Measurements from ENCODE around the gene COQ9. TPM values are rescaled to one million over a fixed set of nuclear protein-coding genes. Genes with fewer than 3 reads are reported as not detected.

Gene COQ9
- total RNA-seq, 1 experiment from 2014 or later, result 62.7 TPM

DNA sequence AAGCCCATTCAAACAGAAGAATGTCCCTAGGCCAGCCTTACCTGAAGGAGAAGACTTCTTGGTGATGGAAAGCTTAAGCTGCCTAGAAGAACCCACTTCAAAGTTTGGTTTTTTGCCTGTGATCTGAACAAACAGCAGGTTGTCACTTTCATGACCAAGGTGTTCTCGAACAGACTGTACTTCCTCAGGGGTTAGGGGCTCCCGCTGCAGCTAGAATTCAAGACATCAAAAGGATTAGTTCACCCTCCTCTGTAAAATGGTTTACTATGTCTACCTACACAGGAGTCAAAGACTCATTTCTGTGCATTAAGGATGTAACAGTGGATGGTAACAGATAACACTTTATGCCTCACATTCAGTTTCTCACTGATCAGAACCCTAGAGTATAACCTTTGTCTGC lies 13.3 kb upstream of the COQ9 start:
- H3K9me2 ChIP-seq (ENCODE audit: insufficient read depth), result no peaks in the 10 kb centered on the region
- TF ChIP-seq RAD21 (IDR thresholded peaks at IDR 0.05; ENCODE audit: low read depth) (no peak), ELF1 (IDR thresholded peaks at IDR 0.05; ENCODE audit: borderline replicate concordance, low read depth) (no peak), POLR2AphosphoS5 (IDR thresholded peaks at IDR 0.05; ENCODE audit: low read depth, low read length) (no peak), SIN3A (IDR thresholded peaks at IDR 0.05; ENCODE audit: low read depth) (no peak), SRF (IDR thresholded peaks at IDR 0.05; ENCODE audit: low read depth) (no peak), EZH2 (IDR thresholded peaks at IDR 0.05) (no peak), TCF7L2 (IDR thresholded peaks at IDR 0.05; ENCODE audit: borderline replicate concordance, extremely low read depth, insufficient read depth, insufficient read length) (no peak)
- no peaks in the 10 kb centered on the region for H3K27me3 ChIP-seq (ENCODE audit: insufficient read depth, low read length)
- H3K9ac ChIP-seq (ENCODE audit: low read length), result no peak overlapping the region
- H3K4me1 ChIP-seq (ENCODE audit: control insufficient read depth in 1 of 2, insufficient read depth in 2 of 2, low read length in 2 of 2), result no peaks in the 10 kb centered on the region
- intact Hi-C loops (cut with micrococcal nuclease), result no loop called here
- H3K27ac ChIP-seq (ENCODE audit: low read depth, low read length), result no peak overlapping the region
- no peak overlapping the region for H2AFZ ChIP-seq (ENCODE audit: low read depth, low read length, poor library complexity, severe bottlenecking)
- ChIA-PET RAD21 (ENCODE audit: low non-redundant PET in 1 of 2, low total read pairs in 2 of 2, uncharacterized antibody in 2 of 2, unreplicated experiment in 2 of 2) (no interaction called here), POLR2A (no interaction called here), CTCF (no interaction called here)
- H3K4me3 ChIP-seq (replicated peaks in 1 of 2; ENCODE audit: low read depth in 1 of 2, low read length in 2 of 2), result no peak overlapping the region
- no peak for DNase-seq (ENCODE audit: low read depth, low spot score)
- no peaks in the 10 kb centered on the region for H4K20me1 ChIP-seq (ENCODE audit: insufficient read depth)
- no peaks in the 10 kb centered on the region for H3K79me2 ChIP-seq (ENCODE audit: insufficient read depth, low read length)
- H3K4me2 ChIP-seq (ENCODE audit: low read length), result no peak overlapping the region
- no TSS peak for BruUV-seq (replicated peaks)
- H3K9me3 ChIP-seq (ENCODE audit: control insufficient read depth in 1 of 2, insufficient read depth in 1 of 2, low read depth in 1 of 2, low read length in 2 of 2), result no peaks in the 10 kb centered on the region
- no peak for ATAC-seq
- peaks cover 72 to 73% of the 10 kb centered on the region in 2 experiments for H3K36me3 ChIP-seq (ENCODE audit: control insufficient read depth in 1 of 2, insufficient read depth in 2 of 2, low read length in 2 of 2)

GRCh38 chr16:57435838-57436237 lies 11.4 kb upstream of the COQ9 start:
- no TSS peak for BruUV-seq (replicated peaks)
- Histone ChIP-seq H3K27ac (ENCODE audit: low read depth, low read length) (no peak overlapping the region), H3K4me3 (replicated peaks in 1 of 2; ENCODE audit: low read depth in 1 of 2, low read length in 2 of 2) (no peak overlapping the region), H3K4me1 (ENCODE audit: control insufficient read depth in 1 of 2, insufficient read depth in 2 of 2, low read length in 2 of 2) (no peaks in the 10 kb centered on the region), H3K9me3 (ENCODE audit: control insufficient read depth in 1 of 2, insufficient read depth in 1 of 2, low read depth in 1 of 2, low read length in 2 of 2) (no peaks in the 10 kb centered on the region), H3K9me2 (ENCODE audit: insufficient read depth) (no peaks in the 10 kb centered on the region), H4K20me1 (ENCODE audit: insufficient read depth) (no peaks in the 10 kb centered on the region), H3K9ac (ENCODE audit: low read length) (no peak overlapping the region), H2AFZ (ENCODE audit: low read depth, low read length, poor library complexity, severe bottlenecking) (no peak overlapping the region), H3K27me3 (ENCODE audit: insufficient read depth, low read length) (no peaks in the 10 kb centered on the region), H3K4me2 (ENCODE audit: low read length) (no peak overlapping the region), H3K79me2 (ENCODE audit: insufficient read depth, low read length) (peaks cover 8% of the 10 kb centered on the region), H3K36me3 (ENCODE audit: control insufficient read depth in 1 of 2, insufficient read depth in 2 of 2, low read length in 2 of 2) (peaks cover 63 to 73% of the 10 kb centered on the region in 2 experiments)
- CTCF ChIA-PET, result no interaction called here
- DNase-seq (ENCODE audit: low read depth, low spot score) (no peak), ATAC-seq (no peak)
- POLR2A ChIA-PET, result interaction anchor here (1.4 kb wide), 1 partner anchor 11 kb away, joined by 3 read pairs; the partner anchor contains the start of genes CIAPIN1 and COQ9
- intact Hi-C loops (cut with micrococcal nuclease), result no loop called here
- RAD21 ChIA-PET (ENCODE audit: low non-redundant PET in 1 of 2, low total read pairs in 2 of 2, uncharacterized antibody in 2 of 2, unreplicated experiment in 2 of 2), result no interaction called here
- TF ChIP-seq JUND (IDR thresholded peaks at IDR 0.05) (no peak), ZBTB33 (IDR thresholded peaks at IDR 0.05; ENCODE audit: extremely low read depth, insufficient replicate concordance, low read length) (no peak), SP1 (IDR thresholded peaks at IDR 0.05; ENCODE audit: low read depth) (no peak), CEBPB (IDR thresholded peaks at IDR 0.05; ENCODE audit: low read depth) (no peak), YY1 (IDR thresholded peaks at IDR 0.05; ENCODE audit: extremely low read depth, insufficient replicate concordance, low read depth, low read length) (no peak), EZH2 (IDR thresholded peaks at IDR 0.05) (no peak), EGR1 (IDR thresholded peaks at IDR 0.05; ENCODE audit: low read depth) (no peak), TCF7L2 (IDR thresholded peaks at IDR 0.05; ENCODE audit: borderline replicate concordance, extremely low read depth, insufficient read depth, insufficient read length) (no peak), MAX (IDR thresholded peaks at IDR 0.05) (no peak), ZNF274 (IDR thresholded peaks at IDR 0.05; ENCODE audit: low read depth, low read length) (no peak)
- TF ChIP-seq, protein P1, sequence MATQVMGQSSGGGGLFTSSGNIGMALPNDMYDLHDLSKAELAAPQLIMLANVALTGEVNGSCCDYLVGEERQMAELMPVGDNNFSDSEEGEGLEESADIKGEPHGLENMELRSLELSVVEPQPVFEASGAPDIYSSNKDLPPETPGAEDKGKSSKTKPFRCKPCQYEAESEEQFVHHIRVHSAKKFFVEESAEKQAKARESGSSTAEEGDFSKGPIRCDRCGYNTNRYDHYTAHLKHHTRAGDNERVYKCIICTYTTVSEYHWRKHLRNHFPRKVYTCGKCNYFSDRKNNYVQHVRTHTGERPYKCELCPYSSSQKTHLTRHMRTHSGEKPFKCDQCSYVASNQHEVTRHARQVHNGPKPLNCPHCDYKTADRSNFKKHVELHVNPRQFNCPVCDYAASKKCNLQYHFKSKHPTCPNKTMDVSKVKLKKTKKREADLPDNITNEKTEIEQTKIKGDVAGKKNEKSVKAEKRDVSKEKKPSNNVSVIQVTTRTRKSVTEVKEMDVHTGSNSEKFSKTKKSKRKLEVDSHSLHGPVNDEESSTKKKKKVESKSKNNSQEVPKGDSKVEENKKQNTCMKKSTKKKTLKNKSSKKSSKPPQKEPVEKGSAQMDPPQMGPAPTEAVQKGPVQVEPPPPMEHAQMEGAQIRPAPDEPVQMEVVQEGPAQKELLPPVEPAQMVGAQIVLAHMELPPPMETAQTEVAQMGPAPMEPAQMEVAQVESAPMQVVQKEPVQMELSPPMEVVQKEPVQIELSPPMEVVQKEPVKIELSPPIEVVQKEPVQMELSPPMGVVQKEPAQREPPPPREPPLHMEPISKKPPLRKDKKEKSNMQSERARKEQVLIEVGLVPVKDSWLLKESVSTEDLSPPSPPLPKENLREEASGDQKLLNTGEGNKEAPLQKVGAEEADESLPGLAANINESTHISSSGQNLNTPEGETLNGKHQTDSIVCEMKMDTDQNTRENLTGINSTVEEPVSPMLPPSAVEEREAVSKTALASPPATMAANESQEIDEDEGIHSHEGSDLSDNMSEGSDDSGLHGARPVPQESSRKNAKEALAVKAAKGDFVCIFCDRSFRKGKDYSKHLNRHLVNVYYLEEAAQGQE (IDR thresholded peaks at IDR 0.05; ENCODE audit: low read depth), result no peak
